Vagina (tissue), 2 donors: ENCODE measurements around the gene GKN1.

Experiments
- CTCF ChIP-seq, 3 experiments: fragments of 450-650 bp in 2 of 3; fragments of 200-600 bp in 1 of 3; sonication (generic) in 1 of 3; IDR thresholded peaks; one replicate each; pipeline ENCODE4 v1.5.1; 2017 to 2019; ENCODE audit warnings: antibody characterized with exemption in 3 of 3, mild to moderate bottlenecking in 2 of 3, moderate library complexity in 2 of 3
- POLR2A ChIP-seq, 2 donors: fragments of 450-650 bp; IDR thresholded peaks; one replicate each; pipeline ENCODE4 v1.6.1; 2017; ENCODE audit warnings: antibody characterized with exemption in 2 of 2, mild to moderate bottlenecking in 2 of 2, moderate library complexity in 2 of 2
- POLR2AphosphoS5 ChIP-seq, 2 donors: sonication (generic); formaldehyde crosslinking; IDR thresholded peaks; one replicate each; pipeline ENCODE4 v1.9.0; 2017; ENCODE audit warnings: antibody characterized with exemption in 2 of 2, mild to moderate bottlenecking in 2 of 2, low read depth in 1 of 2; ENCODE audit not compliant: insufficient read depth in 1 of 2

- TF ChIP-seq CTCF (IDR thresholded peaks at IDR 0.05) (no peak), POLR2A (IDR thresholded peaks at IDR 0.05) (no peak), POLR2AphosphoS5 (IDR thresholded peaks at IDR 0.05; ENCODE audit: insufficient read depth in 1 of 2, low read depth in 1 of 2) (no peak)
Measured at GRCh38 chr2:69020496-69021426, 46.3 kb downstream of the GKN1 start.
